ENCODE results near the gene AFG1L. TPM values are rescaled to one million over a fixed set of nuclear protein-coding genes. Genes with fewer than 3 reads are reported as not detected.

AFG1L gene
- total RNA-seq, 1 experiment from 2014 or later = 7.2 TPM

DNA sequence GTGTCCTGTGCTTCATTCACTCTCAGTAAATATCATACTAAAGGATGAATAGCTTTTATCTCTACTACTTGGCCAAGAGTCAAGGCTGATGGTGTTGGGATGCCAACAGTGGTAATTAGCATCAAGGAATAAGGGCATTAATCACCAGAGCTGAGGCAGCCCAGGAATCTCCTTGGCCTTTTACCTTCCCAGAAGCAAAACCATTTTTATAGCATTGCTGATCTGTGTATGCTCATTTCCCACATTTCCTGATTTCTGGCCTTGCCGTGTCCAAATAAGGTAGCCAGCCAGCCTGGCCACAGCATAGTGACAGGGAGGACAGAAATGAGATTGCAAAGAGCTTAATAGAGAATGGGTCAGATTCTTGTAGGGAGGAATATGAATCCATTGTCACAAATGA, 189.2 kb downstream of the AFG1L start:
- no peaks in the 10 kb centered on the region for H3K36me3 ChIP-seq (ENCODE audit: control insufficient read depth, insufficient read depth, low read length)
- TF ChIP-seq, protein P1, sequence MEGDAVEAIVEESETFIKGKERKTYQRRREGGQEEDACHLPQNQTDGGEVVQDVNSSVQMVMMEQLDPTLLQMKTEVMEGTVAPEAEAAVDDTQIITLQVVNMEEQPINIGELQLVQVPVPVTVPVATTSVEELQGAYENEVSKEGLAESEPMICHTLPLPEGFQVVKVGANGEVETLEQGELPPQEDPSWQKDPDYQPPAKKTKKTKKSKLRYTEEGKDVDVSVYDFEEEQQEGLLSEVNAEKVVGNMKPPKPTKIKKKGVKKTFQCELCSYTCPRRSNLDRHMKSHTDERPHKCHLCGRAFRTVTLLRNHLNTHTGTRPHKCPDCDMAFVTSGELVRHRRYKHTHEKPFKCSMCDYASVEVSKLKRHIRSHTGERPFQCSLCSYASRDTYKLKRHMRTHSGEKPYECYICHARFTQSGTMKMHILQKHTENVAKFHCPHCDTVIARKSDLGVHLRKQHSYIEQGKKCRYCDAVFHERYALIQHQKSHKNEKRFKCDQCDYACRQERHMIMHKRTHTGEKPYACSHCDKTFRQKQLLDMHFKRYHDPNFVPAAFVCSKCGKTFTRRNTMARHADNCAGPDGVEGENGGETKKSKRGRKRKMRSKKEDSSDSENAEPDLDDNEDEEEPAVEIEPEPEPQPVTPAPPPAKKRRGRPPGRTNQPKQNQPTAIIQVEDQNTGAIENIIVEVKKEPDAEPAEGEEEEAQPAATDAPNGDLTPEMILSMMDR (IDR thresholded peaks at IDR 0.05; ENCODE audit: insufficient read depth in 1 of 2, low read depth in 1 of 2, low read length in 1 of 2, severe bottlenecking in 1 of 2, unreplicated experiment in 1 of 2) = no peak
- no peaks in the 10 kb centered on the region for H3K4me1 Mint-ChIP-seq (ENCODE audit: low read depth, unreplicated experiment)
- no peaks in the 10 kb centered on the region for H3K36me3 Mint-ChIP-seq (ENCODE audit: insufficient read depth, unreplicated experiment)
- no peaks in the 10 kb centered on the region for H3K27me3 ChIP-seq (replicated peaks; ENCODE audit: control insufficient read depth, insufficient read depth, low read length)
- no peak overlapping the region for H3K4me3 ChIP-seq (ENCODE audit: low read depth, low read length)
- intact Hi-C loops (cut with micrococcal nuclease; ENCODE audit: unreplicated experiment) = no loop called here
- no peaks in the 10 kb centered on the region for H3K9me3 ChIP-seq
- no peaks in the 10 kb centered on the region for H3K4me1 ChIP-seq
- no peaks in the 10 kb centered on the region for H3K27me3 Mint-ChIP-seq (ENCODE audit: insufficient read depth, unreplicated experiment)
- no peaks in the 10 kb centered on the region for H3K9me3 Mint-ChIP-seq (ENCODE audit: unreplicated experiment)
- no peak for DNase-seq
- BruUV-seq (replicated peaks) = no TSS peak
- ChIA-PET CTCF (no interaction called here), POLR2A (interaction anchor here (0.5 kb wide), 1 partner anchor 610 kb away, joined by 8 read pairs; no protein-coding TSS in a partner anchor)
- H3K27ac Mint-ChIP-seq (ENCODE audit: unreplicated experiment) = no peak overlapping the region
- no peak overlapping the region for H3K4me3 Mint-ChIP-seq (ENCODE audit: unreplicated experiment)

DNA sequence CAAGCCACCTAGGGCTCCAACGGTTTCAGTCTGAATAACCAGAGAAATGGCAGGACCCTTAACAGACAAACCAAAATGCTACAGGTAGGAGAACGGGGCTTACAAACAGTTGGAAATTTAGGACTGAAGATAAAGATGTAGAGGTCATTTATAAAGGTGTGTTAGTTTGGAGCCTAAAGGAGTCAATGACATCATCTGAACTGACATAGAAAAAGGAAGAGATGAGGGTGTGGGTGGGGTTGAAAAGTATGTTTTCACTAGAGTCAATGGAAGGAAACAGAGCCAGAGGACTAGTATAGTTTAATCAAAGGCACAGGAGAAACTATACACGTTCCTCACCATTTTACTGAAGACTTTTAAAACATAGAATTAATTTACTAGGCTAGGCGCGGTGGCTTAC, 194.8 kb downstream of the AFG1L start:
- Mint-ChIP-seq H3K9me3 (ENCODE audit: unreplicated experiment) (no peaks in the 10 kb centered on the region), H3K4me1 (ENCODE audit: low read depth, unreplicated experiment) (no peaks in the 10 kb centered on the region), H3K4me3 (ENCODE audit: unreplicated experiment) (no peak overlapping the region), H3K27me3 (ENCODE audit: insufficient read depth, unreplicated experiment) (no peaks in the 10 kb centered on the region), H3K27ac (ENCODE audit: unreplicated experiment) (no peak overlapping the region), H3K36me3 (ENCODE audit: insufficient read depth, unreplicated experiment) (no peaks in the 10 kb centered on the region)
- ChIA-PET CTCF (no interaction called here), POLR2A (no interaction called here)
- TF ChIP-seq, protein P1 (IDR thresholded peaks at IDR 0.05; ENCODE audit: insufficient read depth in 1 of 2, low read depth in 1 of 2, low read length in 1 of 2, severe bottlenecking in 1 of 2, unreplicated experiment in 1 of 2) = no peak
- Histone ChIP-seq H3K9me3 (no peaks in the 10 kb centered on the region), H3K27me3 (replicated peaks; ENCODE audit: control insufficient read depth, insufficient read depth, low read length) (no peaks in the 10 kb centered on the region), H3K4me1 (no peaks in the 10 kb centered on the region), H3K36me3 (ENCODE audit: control insufficient read depth, insufficient read depth, low read length) (no peaks in the 10 kb centered on the region), H3K4me3 (ENCODE audit: low read depth, low read length) (no peak overlapping the region)
- no TSS peak for BruUV-seq (replicated peaks)
- intact Hi-C loops (cut with micrococcal nuclease; ENCODE audit: unreplicated experiment) = loop anchor here (5.0 to 10.0 kb wide), 2 partner anchors 122 to 315 kb away; no protein-coding TSS in a partner anchor
- no peak for DNase-seq

DNA sequence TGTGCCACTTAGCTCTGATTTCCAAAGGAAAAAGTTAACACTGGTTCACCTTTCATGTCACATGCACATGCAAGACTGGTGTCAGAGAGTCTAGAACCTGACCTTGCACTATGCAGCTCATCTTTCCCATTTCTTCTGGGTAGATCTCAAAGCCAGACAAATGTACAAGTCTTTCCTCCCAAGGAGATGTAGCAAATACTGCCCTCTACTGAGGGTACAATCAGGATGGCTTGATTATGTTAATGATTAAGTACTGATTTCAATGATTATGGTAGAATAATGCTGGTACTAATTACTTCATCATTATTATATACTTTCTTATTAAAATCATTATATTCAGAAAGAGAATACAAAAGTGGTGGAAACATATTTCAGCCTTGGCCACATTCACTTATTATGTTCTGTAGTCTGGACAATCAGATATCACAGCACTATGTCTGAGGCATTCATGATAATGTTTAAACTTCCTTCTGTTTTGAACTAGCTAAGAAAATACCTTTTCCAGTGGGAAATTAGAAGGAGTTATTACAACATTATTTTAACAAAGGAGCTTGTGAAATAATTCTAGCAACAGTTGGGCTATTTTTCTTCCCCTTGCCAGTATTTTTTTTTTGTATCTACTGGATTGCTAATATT, 197.4 kb downstream of the AFG1L start:
- H3K9me3 Mint-ChIP-seq (ENCODE audit: unreplicated experiment) = no peaks in the 10 kb centered on the region
- H3K4me1 Mint-ChIP-seq (ENCODE audit: low read depth, unreplicated experiment) = no peaks in the 10 kb centered on the region
- ChIA-PET CTCF (interaction anchor here (0.6 to 1.6 kb wide), 13 partner anchors 11 to 379 kb away, joined by 3 to 11 read pairs (median 3); partner anchors contain the start of genes AFG1L and SNX3), POLR2A (no interaction called here)
- H3K27ac Mint-ChIP-seq (ENCODE audit: unreplicated experiment) = no peak overlapping the region
- no peaks in the 10 kb centered on the region for H3K4me1 ChIP-seq
- no peaks in the 10 kb centered on the region for H3K27me3 Mint-ChIP-seq (ENCODE audit: insufficient read depth, unreplicated experiment)
- H3K36me3 ChIP-seq (ENCODE audit: control insufficient read depth, insufficient read depth, low read length) = no peaks in the 10 kb centered on the region
- TF ChIP-seq, protein P1 (IDR thresholded peaks at IDR 0.05; ENCODE audit: insufficient read depth in 1 of 2, low read depth in 1 of 2, low read length in 1 of 2, severe bottlenecking in 1 of 2, unreplicated experiment in 1 of 2) = peak in 1 of 2 experiments; percentile 67
- no peaks in the 10 kb centered on the region for H3K9me3 ChIP-seq
- BruUV-seq (replicated peaks) = no TSS peak
- H3K36me3 Mint-ChIP-seq (ENCODE audit: insufficient read depth, unreplicated experiment) = no peaks in the 10 kb centered on the region
- H3K4me3 ChIP-seq (ENCODE audit: low read depth, low read length) = no peak overlapping the region
- peak in 1 of 2 experiments; percentile 35 for DNase-seq
- intact Hi-C loops (cut with micrococcal nuclease; ENCODE audit: unreplicated experiment) = loop anchor here (1.0 to 10.0 kb wide), 5 partner anchors 125 to 379 kb away; partner anchors contain the start of gene SNX3
- no peaks in the 10 kb centered on the region for H3K27me3 ChIP-seq (replicated peaks; ENCODE audit: control insufficient read depth, insufficient read depth, low read length)
- H3K4me3 Mint-ChIP-seq (ENCODE audit: unreplicated experiment) = no peak overlapping the region
